Gastroesophageal sphincter (tissue), 4 donors: ENCODE measurements around the gene PELO. TPM values are rescaled to one million over a fixed set of nuclear protein-coding genes. Genes with fewer than 3 reads are reported as not detected.

Experiments used
- ATAC-seq: fragments of 150-250 bp; one replicate; pipeline ENCODE4 v1.9.1; 2016; ENCODE audit warnings: mild to moderate bottlenecking, moderate library complexity
- H3K27ac ChIP-seq, 4 donors: fragments of 200-600 bp; sonication (generic) in 3 of 4; 1 replicate in 3 of 4; 2 replicates in 1 of 4; pipeline ENCODE4 v1.5.1; 2016 to 2019
- H3K27me3 ChIP-seq: fragments of 200-600 bp; sonication (generic); one replicate; pipeline ENCODE4 v1.5.1; 2019
- H3K36me3 ChIP-seq, 2 donors: fragments of 200-600 bp; sonication (generic); one replicate each; pipeline ENCODE4 v1.5.1; 2019; ENCODE audit warnings: control low read depth in 1 of 2
- H3K4me1 ChIP-seq, 3 donors: fragments of 200-600 bp; sonication (generic); 1 replicate in 2 of 3; 2 replicates in 1 of 3; pipeline ENCODE4 v1.5.1; 2016 to 2019; ENCODE audit warnings: control low read depth in 2 of 3
- H3K4me3 ChIP-seq, 2 donors: fragments of 200-600 bp; sonication (generic); one replicate each; pipeline ENCODE4 v1.5.1; 2019; ENCODE audit warnings: mild to moderate bottlenecking in 1 of 2, moderate library complexity in 1 of 2
- H3K9me3 ChIP-seq, 3 donors: fragments of 200-600 bp; sonication (generic); one replicate each; pipeline ENCODE4 v1.5.1; 2017 to 2019; ENCODE audit warnings: control low read depth in 2 of 3
- EP300 ChIP-seq: sonication (generic); formaldehyde crosslinking; IDR thresholded peaks from one replicate; pipeline ENCODE4 v1.6.1; 2017; ENCODE audit warnings: antibody characterized with exemption, mild to moderate bottlenecking
- POLR2A ChIP-seq, 2 donors: fragments of 450-650 bp; IDR thresholded peaks; one replicate each; pipeline ENCODE4 v1.6.1; 2017; ENCODE audit warnings: antibody characterized with exemption in 2 of 2, mild to moderate bottlenecking in 2 of 2, moderate library complexity in 1 of 2
- POLR2AphosphoS5 ChIP-seq: sonication (generic); formaldehyde crosslinking; IDR thresholded peaks from one replicate; pipeline ENCODE4 v1.6.1; 2017; ENCODE audit warnings: antibody characterized with exemption
- WGBS, 2 donors: methylation state at CpG; one replicate each; pipeline ENCODE4 v1.1.5; 2018; ENCODE audit warnings: low coverage in 1 of 2; 5-methylcytosine and 5-hydroxymethylcytosine counted together
- total RNA-seq, 4 donors: library from RNA; depleted of rRNA; stranded (reverse); fragments of >200 nt; gene quantifications; one replicate each; pipeline ENCODE4 v1.1.0, GENCODE V29; 2016
- TF ChIP-seq, protein P1 (sequence below), 4 experiments: fragments of 200-600 bp in 2 of 4; fragments of 450-650 bp in 2 of 4; sonication (generic) in 1 of 4; IDR thresholded peaks; one replicate each; pipeline ENCODE4 v1.5.1; 2017 to 2019; ENCODE audit warnings: antibody characterized with exemption in 4 of 4, mild to moderate bottlenecking in 2 of 4, moderate library complexity in 2 of 4

Gene PELO
- total RNA-seq, 4 donors from 2014 or later: 49.4 to 78.0 (median 59.0) TPM

DNA sequence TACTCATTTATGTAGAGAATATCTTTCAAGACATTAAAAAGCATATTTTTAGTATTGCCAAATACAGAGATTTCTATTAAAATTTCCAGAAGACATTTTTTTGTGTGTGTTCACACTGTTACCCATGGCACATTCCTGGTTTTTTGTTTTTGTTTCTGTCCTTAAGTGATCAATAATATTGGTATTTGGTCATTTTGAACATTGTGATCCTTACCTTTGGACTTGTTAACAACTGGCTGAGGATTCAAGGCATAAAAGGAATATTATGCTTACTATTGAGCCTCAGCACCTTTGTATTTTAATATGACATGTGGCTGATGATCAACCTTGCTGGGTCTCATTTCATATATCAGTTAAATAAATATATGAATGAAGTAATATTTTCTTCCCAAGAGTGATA, 41.9 kb downstream of the PELO start:
- TF ChIP-seq POLR2AphosphoS5: no peak
- TF ChIP-seq POLR2A (IDR thresholded peaks at IDR 0.05): no peak
- TF ChIP-seq, protein P1, sequence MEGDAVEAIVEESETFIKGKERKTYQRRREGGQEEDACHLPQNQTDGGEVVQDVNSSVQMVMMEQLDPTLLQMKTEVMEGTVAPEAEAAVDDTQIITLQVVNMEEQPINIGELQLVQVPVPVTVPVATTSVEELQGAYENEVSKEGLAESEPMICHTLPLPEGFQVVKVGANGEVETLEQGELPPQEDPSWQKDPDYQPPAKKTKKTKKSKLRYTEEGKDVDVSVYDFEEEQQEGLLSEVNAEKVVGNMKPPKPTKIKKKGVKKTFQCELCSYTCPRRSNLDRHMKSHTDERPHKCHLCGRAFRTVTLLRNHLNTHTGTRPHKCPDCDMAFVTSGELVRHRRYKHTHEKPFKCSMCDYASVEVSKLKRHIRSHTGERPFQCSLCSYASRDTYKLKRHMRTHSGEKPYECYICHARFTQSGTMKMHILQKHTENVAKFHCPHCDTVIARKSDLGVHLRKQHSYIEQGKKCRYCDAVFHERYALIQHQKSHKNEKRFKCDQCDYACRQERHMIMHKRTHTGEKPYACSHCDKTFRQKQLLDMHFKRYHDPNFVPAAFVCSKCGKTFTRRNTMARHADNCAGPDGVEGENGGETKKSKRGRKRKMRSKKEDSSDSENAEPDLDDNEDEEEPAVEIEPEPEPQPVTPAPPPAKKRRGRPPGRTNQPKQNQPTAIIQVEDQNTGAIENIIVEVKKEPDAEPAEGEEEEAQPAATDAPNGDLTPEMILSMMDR (IDR thresholded peaks at IDR 0.05): no peak
- TF ChIP-seq EP300: no peak
- ATAC-seq: no peak
- H3K9me3 ChIP-seq: no peaks in the 10 kb centered on the region
- H3K27me3 ChIP-seq: no peaks in the 10 kb centered on the region
- peaks cover 3 to 68% (median 6%) of the 10 kb centered on the region in 3 donors for H3K4me1 ChIP-seq
- no peak overlapping the region for H3K4me3 ChIP-seq
- no peaks in the 10 kb centered on the region for H3K36me3 ChIP-seq
- peak overlapping the region in 2 of 4 donors; percentile 15 to 50 for H3K27ac ChIP-seq

DNA sequence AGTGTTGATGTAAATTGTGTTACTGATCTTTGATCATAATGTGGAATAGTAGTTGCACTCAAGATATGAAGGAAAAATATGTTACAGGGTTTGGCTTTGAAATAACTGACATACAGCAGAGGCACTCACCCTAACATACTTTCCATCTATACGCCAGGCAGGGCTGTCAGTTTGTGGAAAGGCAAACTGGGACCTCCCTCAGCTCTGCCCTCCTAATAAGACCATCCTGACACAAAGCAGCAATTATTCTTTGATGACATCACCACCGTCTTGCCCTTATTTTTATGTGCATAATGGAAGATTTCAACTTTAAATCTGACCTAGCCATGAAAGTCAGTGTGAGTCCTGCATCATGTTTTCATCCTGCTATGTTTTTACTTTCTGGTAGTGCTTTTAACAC, 42.9 kb downstream of the PELO start:
- Histone ChIP-seq H3K9me3 (no peaks in the 10 kb centered on the region), H3K36me3 (no peaks in the 10 kb centered on the region), H3K27ac (peak overlapping the region in 3 of 4 donors; percentile 15 to 59 (median 50)), H3K27me3 (no peaks in the 10 kb centered on the region), H3K4me1 (peaks cover 3 to 58% (median 6%) of the 10 kb centered on the region in 3 donors), H3K4me3 (no peak overlapping the region)
- WGBS, 2 donors: 50 to 53% methylated on average over 1 to 2 of the region's 2 CpGs
- ATAC-seq: no peak
- TF ChIP-seq EP300 (no peak), POLR2AphosphoS5 (no peak), POLR2A (IDR thresholded peaks at IDR 0.05) (no peak)
- TF ChIP-seq, protein P1 (IDR thresholded peaks at IDR 0.05): no peak

DNA sequence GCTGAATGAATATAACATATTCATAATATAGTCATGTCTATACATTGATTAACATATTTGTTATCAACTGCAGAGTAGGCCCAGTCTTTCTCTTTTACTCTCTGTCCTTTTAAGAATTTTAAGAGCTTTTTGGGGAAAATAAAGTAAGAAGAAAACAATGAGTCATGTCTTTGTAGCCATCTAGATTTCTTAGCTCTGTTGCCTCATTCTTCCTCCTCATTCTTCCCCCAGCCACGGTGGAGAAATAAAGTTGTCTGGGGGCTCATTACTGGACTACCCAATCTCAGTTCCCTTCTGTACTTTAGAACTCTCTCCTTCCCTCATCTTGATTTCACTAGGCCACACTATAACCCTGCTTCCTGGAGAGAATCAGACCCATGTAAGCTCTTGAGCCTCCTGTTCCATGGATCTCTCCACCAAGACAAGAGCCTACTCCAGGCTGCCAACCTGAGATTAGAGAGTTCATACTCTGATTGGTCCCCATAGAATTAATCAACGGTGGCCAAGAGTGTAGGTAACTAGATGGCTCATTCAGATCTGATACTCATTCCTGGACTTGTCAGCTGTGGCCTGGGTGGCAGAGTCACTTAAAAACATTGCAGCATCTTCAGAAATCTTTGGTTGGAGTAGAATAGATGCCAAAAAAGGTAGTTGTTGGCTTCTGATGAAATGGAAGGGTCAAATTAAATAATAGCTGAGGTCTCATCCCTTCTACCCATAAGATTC, 44.2 kb downstream of the PELO start:
- no peak for ATAC-seq
- H3K27me3 ChIP-seq: no peaks in the 10 kb centered on the region
- no peaks in the 10 kb centered on the region for H3K9me3 ChIP-seq
- H3K36me3 ChIP-seq: no peaks in the 10 kb centered on the region
- peak overlapping the region in 2 of 4 donors; percentile 11 to 45 for H3K27ac ChIP-seq
- H3K4me1 ChIP-seq: peaks cover 3 to 60% (median 3%) of the 10 kb centered on the region in 3 donors
- H3K4me3 ChIP-seq: no peak overlapping the region
- WGBS, 2 donors: 64 to 90% methylated on average over 1 of the region's 2 CpGs
- TF ChIP-seq POLR2AphosphoS5 (no peak), EP300 (no peak), POLR2A (IDR thresholded peaks at IDR 0.05) (no peak)
- TF ChIP-seq, protein P1 (IDR thresholded peaks at IDR 0.05): no peak

DNA sequence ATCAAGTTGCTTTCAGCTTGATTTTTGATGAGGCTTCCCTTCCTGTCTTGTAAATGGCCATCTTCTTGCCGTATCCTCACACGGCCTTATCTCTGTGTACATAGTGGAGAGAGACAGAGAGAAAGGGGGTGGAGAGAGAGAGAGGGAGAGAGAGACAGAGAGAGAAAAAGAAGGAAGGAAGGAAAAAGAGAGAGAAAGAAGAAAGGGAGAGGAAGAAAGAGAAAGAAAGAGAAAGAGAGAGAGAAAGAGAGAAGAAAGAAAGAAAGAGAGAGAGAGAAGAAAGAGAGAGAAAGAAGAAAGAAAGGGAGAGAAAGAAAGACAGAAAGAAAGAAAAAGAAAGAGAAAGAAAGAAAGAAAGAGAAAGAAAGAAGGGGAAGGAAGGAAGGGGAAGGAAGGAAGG, 46.6 kb downstream of the PELO start:
- Histone ChIP-seq H3K4me3 (no peak overlapping the region), H3K27me3 (no peaks in the 10 kb centered on the region), H3K36me3 (no peaks in the 10 kb centered on the region), H3K9me3 (no peaks in the 10 kb centered on the region), H3K27ac (peak overlapping the region in 3 of 4 donors; percentile 19 to 59 (median 31)), H3K4me1 (peaks cover 3 to 83% (median 7%) of the 10 kb centered on the region in 3 donors)
- 64% methylated on average over 2 of the region's 2 CpGs; no CpG with 5 or more reads in 1 of the 2 donors for WGBS, 2 donors
- ATAC-seq: no peak
- TF ChIP-seq POLR2A (IDR thresholded peaks at IDR 0.05) (no peak), POLR2AphosphoS5 (no peak), EP300 (no peak)
- TF ChIP-seq, protein P1 (IDR thresholded peaks at IDR 0.05): no peak

DNA sequence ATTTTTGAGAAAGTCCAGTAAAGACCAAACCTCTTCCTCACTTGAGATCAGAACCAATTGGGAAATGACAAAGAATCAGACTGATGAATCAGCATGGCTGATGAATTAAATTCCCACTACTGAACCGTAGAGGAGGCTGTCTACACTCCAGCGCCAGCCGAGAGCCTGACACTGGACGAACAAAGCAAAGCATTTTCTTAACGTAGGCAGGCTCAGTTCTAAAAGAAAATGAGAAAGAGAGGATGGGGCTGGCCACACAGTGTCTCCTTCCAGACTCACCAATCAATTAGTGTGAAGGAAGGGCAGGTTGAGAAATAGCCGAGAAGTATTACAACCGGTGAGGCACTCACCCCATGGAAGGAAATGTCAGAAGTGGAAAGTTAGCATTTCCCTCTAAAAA, 49.4 kb downstream of the PELO start:
- no peaks in the 10 kb centered on the region for H3K9me3 ChIP-seq
- H3K27me3 ChIP-seq: no peaks in the 10 kb centered on the region
- H3K4me3 ChIP-seq: peak overlapping the region in 1 of 2 donors; percentile 6
- peak overlapping the region; percentile 79 to 96 (median 84) for H3K27ac ChIP-seq
- TF ChIP-seq POLR2AphosphoS5 (peak; percentile 35), POLR2A (IDR thresholded peaks at IDR 0.05) (no peak), EP300 (no peak)
- TF ChIP-seq, protein P1 (IDR thresholded peaks at IDR 0.05): peak in 2 of 4 experiments; percentile 23 to 29
- peaks cover 0 to 83% (median 15%) of the 10 kb centered on the region in 3 donors for H3K4me1 ChIP-seq
- no peaks in the 10 kb centered on the region for H3K36me3 ChIP-seq
- 17 to 35% methylated on average over 4 to 7 of the region's 7 CpGs for whole genome bisulfite sequencing, 2 donors
- peak; percentile 43 for ATAC-seq
